Astrocyte (in vitro differentiated cells and primary cell): ENCODE data around the gene SLC35D1. TPM values are rescaled to one million over a fixed set of nuclear protein-coding genes. Genes with fewer than 3 reads are reported as not detected.

Experiments
- DNase-seq: peaks from one replicate; pipeline ENCODE4 v3.0.0-alpha.2; 2010; ENCODE audit warnings: low read depth
- FAIRE-seq: peaks from 2 replicates; lab custom pipeline; 2011; peaks lifted over from hg19 to GRCh38; lab: Jason Lieb, UNC
- H2AFZ ChIP-seq: 2 replicates; pipeline ENCODE4 v1.6.0; 2012; ENCODE audit warnings: low read depth, low read length, inconsistent platforms
- H3K27ac ChIP-seq: 2 replicates; pipeline ENCODE4 v1.5.1; 2011; ENCODE audit warnings: low read depth, low read length, inconsistent platforms
- H3K27me3 ChIP-seq: 2 replicates; pipeline ENCODE4 v1.6.0; 2011; ENCODE audit warnings: low read length, inconsistent platforms; ENCODE audit not compliant: insufficient read depth
- H3K36me3 ChIP-seq: 2 replicates; pipeline ENCODE4 v1.5.1; 2011; ENCODE audit warnings: low read length, inconsistent platforms; ENCODE audit not compliant: insufficient read depth
- H3K4me1 ChIP-seq: 2 replicates; pipeline ENCODE4 v1.5.1; 2011; ENCODE audit warnings: low read length, inconsistent platforms; ENCODE audit not compliant: insufficient read depth
- H3K4me2 ChIP-seq: 2 replicates; pipeline ENCODE4 v1.6.0; 2012; ENCODE audit warnings: low read length, inconsistent platforms
- H3K4me3 ChIP-seq: 2 replicates; pipeline ENCODE4 v1.5.1; 2011; ENCODE audit warnings: low read depth, mild to moderate bottlenecking, low read length, inconsistent platforms; ENCODE audit not compliant: insufficient read depth
- H3K79me2 ChIP-seq: 2 replicates; pipeline ENCODE4 v1.6.0; 2012; ENCODE audit warnings: mild to moderate bottlenecking, low read length, inconsistent platforms; ENCODE audit not compliant: insufficient read depth
- H3K9ac ChIP-seq: 2 replicates; pipeline ENCODE4 v1.6.0; 2012; ENCODE audit warnings: mild to moderate bottlenecking, low read length, inconsistent platforms
- H3K9me3 ChIP-seq: 2 replicates; pipeline ENCODE4 v1.5.1; 2012; ENCODE audit warnings: low read depth, mild to moderate bottlenecking, low read length, inconsistent platforms; ENCODE audit not compliant: insufficient read depth
- H4K20me1 ChIP-seq: 2 replicates; pipeline ENCODE4 v1.6.0; 2012; ENCODE audit warnings: low read length, inconsistent platforms; ENCODE audit not compliant: insufficient read depth
- H3K27ac Mint-ChIP-seq: one replicate; pipeline ENCODE4 v1.8.0; 2021; ENCODE audit warnings: mild to moderate bottlenecking, mixed read lengths; ENCODE audit not compliant: unreplicated experiment
- H3K27me3 Mint-ChIP-seq: one replicate; pipeline ENCODE4 v1.8.0; 2021; ENCODE audit warnings: low read depth, mixed read lengths; ENCODE audit not compliant: unreplicated experiment
- H3K36me3 Mint-ChIP-seq: one replicate; pipeline ENCODE4 v1.8.0; 2021; ENCODE audit warnings: low read depth, mixed read lengths; ENCODE audit not compliant: unreplicated experiment
- H3K4me1 Mint-ChIP-seq: one replicate; pipeline ENCODE4 v1.8.0; 2021; ENCODE audit warnings: low read depth, mixed read lengths; ENCODE audit not compliant: unreplicated experiment
- H3K4me3 Mint-ChIP-seq: one replicate; pipeline ENCODE4 v1.8.0; 2021; ENCODE audit warnings: mild to moderate bottlenecking, moderate library complexity, mixed read lengths; ENCODE audit not compliant: unreplicated experiment
- H3K9me3 Mint-ChIP-seq: one replicate; pipeline ENCODE4 v1.8.0; 2021; ENCODE audit warnings: mild to moderate bottlenecking, mixed read lengths; ENCODE audit not compliant: unreplicated experiment
- EZH2 ChIP-seq: IDR thresholded peaks from 2 replicates; pipeline ENCODE4 v1.6.1; 2012; ENCODE audit warnings: mild to moderate bottlenecking, low read length, inconsistent platforms; ENCODE audit not compliant: insufficient read depth
- total RNA-seq: library from RNA; stranded (reverse); gene quantifications from 2 replicates; pipeline ENCODE4 v1.2.1, GENCODE V29; 2021
- TF ChIP-seq, protein P1 (sequence below): IDR thresholded peaks from 2 replicates; pipeline ENCODE4 v1.5.1; 2011; ENCODE audit warnings: low read depth, mild to moderate bottlenecking, inconsistent platforms, low read length, moderate library complexity; ENCODE audit not compliant: insufficient read depth

SLC35D1 gene
- total RNA-seq, 1 donor from 2014 or later = 12.7 TPM

DNA sequence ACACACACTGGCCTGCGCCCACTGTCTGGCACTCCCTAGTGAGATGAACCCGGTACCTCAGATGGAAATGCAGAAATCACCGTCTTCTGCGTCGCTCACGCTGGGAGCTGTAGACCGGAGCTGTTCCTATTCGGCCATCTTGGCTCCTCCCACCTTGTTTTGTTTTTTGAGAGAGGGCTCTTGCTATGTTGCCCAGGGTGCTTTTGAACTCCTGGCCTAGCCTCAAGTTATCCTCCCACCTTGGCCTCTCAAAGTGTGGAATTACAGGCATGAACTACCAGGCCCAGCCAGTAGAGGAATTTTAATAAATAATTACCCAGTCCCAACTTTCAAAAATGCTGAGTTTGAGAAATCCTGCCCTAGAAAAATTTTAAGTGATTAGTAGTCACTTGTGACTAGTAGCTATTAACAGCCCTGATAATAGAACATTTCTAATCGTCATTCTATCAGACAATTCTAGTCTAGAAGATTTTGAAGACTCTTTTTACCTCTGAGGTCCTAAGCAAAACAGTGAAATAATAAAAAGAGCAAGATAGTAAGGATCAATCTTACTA lies 30.9 kb upstream of the SLC35D1 start:
- FAIRE-seq (no peak), DNase-seq (no peak)
- no peak overlapping the region for H3K4me3 ChIP-seq
- H3K79me2 ChIP-seq = no peaks in the 10 kb centered on the region
- no peak overlapping the region for H3K9ac ChIP-seq
- no peaks in the 10 kb centered on the region for H3K27me3 ChIP-seq
- Mint-ChIP-seq H3K27ac (no peak overlapping the region), H3K4me1 (no peaks in the 10 kb centered on the region), H3K27me3 (no peaks in the 10 kb centered on the region), H3K9me3 (peaks cover 5% of the 10 kb centered on the region), H3K4me3 (no peak overlapping the region), H3K36me3 (no peaks in the 10 kb centered on the region)
- H3K4me2 ChIP-seq = no peak overlapping the region
- no peak overlapping the region for H2AFZ ChIP-seq
- no peak for TF ChIP-seq EZH2
- no peaks in the 10 kb centered on the region for H3K9me3 ChIP-seq
- H3K36me3 ChIP-seq = no peaks in the 10 kb centered on the region
- H3K4me1 ChIP-seq = no peaks in the 10 kb centered on the region
- H3K27ac ChIP-seq = no peak overlapping the region
- no peaks in the 10 kb centered on the region for H4K20me1 ChIP-seq

DNA sequence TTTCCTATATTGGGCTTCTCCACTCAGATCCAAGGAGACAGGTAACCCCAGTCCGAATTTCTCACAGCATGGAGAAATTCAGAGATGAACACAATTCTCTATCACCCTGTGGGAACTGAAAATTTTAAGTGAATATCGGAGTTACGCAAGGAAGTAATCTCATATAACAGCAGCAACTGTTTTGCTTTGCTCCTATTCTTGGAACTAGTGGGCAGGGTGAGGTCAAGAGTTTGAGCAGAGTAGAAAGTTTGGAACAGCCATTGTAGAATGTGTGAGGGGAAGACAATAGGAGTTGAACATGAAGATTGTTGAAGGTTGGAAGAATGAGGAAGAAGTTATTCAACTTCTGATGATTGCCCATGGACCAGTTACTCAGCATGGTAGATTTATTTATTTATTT lies 24.3 kb upstream of the SLC35D1 start:
- no peak overlapping the region for H3K27ac ChIP-seq
- FAIRE-seq = no peak
- no peak overlapping the region for H2AFZ ChIP-seq
- Mint-ChIP-seq H3K4me1 (no peaks in the 10 kb centered on the region), H3K27me3 (no peaks in the 10 kb centered on the region), H3K36me3 (no peaks in the 10 kb centered on the region), H3K4me3 (no peak overlapping the region), H3K9me3 (peaks cover 3% of the 10 kb centered on the region), H3K27ac (no peak overlapping the region)
- H3K4me2 ChIP-seq = no peak overlapping the region
- no peaks in the 10 kb centered on the region for H3K4me1 ChIP-seq
- H4K20me1 ChIP-seq = no peaks in the 10 kb centered on the region
- H3K79me2 ChIP-seq = no peaks in the 10 kb centered on the region
- no peak overlapping the region for H3K9ac ChIP-seq
- TF ChIP-seq, protein P1, sequence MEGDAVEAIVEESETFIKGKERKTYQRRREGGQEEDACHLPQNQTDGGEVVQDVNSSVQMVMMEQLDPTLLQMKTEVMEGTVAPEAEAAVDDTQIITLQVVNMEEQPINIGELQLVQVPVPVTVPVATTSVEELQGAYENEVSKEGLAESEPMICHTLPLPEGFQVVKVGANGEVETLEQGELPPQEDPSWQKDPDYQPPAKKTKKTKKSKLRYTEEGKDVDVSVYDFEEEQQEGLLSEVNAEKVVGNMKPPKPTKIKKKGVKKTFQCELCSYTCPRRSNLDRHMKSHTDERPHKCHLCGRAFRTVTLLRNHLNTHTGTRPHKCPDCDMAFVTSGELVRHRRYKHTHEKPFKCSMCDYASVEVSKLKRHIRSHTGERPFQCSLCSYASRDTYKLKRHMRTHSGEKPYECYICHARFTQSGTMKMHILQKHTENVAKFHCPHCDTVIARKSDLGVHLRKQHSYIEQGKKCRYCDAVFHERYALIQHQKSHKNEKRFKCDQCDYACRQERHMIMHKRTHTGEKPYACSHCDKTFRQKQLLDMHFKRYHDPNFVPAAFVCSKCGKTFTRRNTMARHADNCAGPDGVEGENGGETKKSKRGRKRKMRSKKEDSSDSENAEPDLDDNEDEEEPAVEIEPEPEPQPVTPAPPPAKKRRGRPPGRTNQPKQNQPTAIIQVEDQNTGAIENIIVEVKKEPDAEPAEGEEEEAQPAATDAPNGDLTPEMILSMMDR = no peak
- TF ChIP-seq EZH2 = no peak
- no peak for DNase-seq
- H3K27me3 ChIP-seq = no peaks in the 10 kb centered on the region
- no peaks in the 10 kb centered on the region for H3K36me3 ChIP-seq
- no peak overlapping the region for H3K4me3 ChIP-seq
- H3K9me3 ChIP-seq = no peaks in the 10 kb centered on the region

DNA sequence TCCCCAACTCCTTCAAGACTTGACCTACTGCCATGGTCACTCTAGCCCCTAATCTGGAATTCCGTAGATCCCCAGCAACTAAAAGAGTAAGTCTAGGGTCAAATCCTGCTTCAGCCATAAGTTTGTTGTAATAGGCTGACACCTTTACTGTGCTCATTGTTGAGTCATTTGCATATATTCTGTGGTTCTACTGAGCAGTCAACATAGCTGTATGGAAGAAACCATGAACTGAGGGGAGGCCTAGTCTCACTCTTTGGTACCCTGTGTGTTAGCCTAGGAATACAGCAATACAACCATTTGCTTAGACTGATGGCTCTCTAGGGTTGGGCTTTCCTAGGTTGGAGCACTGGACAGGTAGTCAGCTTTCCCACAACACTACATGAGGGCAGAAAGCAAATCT lies 23.6 kb upstream of the SLC35D1 start:
- peaks cover 3% of the 10 kb centered on the region for H3K9me3 Mint-ChIP-seq
- peaks cover 1% of the 10 kb centered on the region for H3K27me3 Mint-ChIP-seq
- no peak for TF ChIP-seq EZH2
- TF ChIP-seq, protein P1 = no peak
- H3K4me3 Mint-ChIP-seq = no peak overlapping the region
- no peak for DNase-seq
- H3K27ac Mint-ChIP-seq = no peak overlapping the region
- Histone ChIP-seq H2AFZ (no peak overlapping the region), H3K4me1 (no peaks in the 10 kb centered on the region), H3K4me3 (no peak overlapping the region), H3K27me3 (no peaks in the 10 kb centered on the region), H3K27ac (no peak overlapping the region), H3K4me2 (no peak overlapping the region), H3K9me3 (no peaks in the 10 kb centered on the region), H3K36me3 (no peaks in the 10 kb centered on the region), H3K79me2 (no peaks in the 10 kb centered on the region), H3K9ac (no peak overlapping the region), H4K20me1 (no peaks in the 10 kb centered on the region)
- FAIRE-seq = no peak
- H3K4me1 Mint-ChIP-seq = no peaks in the 10 kb centered on the region
- no peaks in the 10 kb centered on the region for H3K36me3 Mint-ChIP-seq
